B cell (primary cell): ENCODE data around the gene KLF1. TPM values are rescaled to one million over a fixed set of nuclear protein-coding genes. Genes with fewer than 3 reads are reported as not detected.

Experiments used
- ATAC-seq: fragments of 200-7000 bp; cut with Tn5 transposase; one replicate; pipeline ENCODE4 v1.10.0; 2021; ENCODE audit warnings: low read depth, mild to moderate bottlenecking, moderate number of reproducible peaks, moderate library complexity
- CTCF ChIA-PET: fragments of 350-600 bp; sonication (Branson Sonifier 250); formaldehyde crosslinking; loops from one replicate; lab custom pipeline; 2021; ENCODE audit warnings: antibody characterized with exemption, inconsistent platforms; lab: Charles Lee
- POLR2A ChIA-PET: fragments of 350-600 bp; sonication (Branson Sonifier 250); formaldehyde crosslinking; loops from one replicate; lab custom pipeline; 2021; ENCODE audit warnings: antibody characterized with exemption; lab: Charles Lee
- DNase-seq: peaks from one replicate; pipeline ENCODE4 v3.0.0; 2013
- H2AFZ ChIP-seq: 2 replicates; pipeline ENCODE4 v1.6.1; 2012; ENCODE audit warnings: mild to moderate bottlenecking, low read depth, low read length; ENCODE audit not compliant: insufficient read depth, poor library complexity, severe bottlenecking
- H3K27ac ChIP-seq, 2 donors: 1 replicate in 1 of 2; 2 replicates in 1 of 2; pipeline ENCODE4 v1.5.1; 2012 to 2013; ENCODE audit warnings: low read length in 2 of 2, mild to moderate bottlenecking in 2 of 2, moderate library complexity in 1 of 2
- H3K27me3 ChIP-seq, 4 experiments: fragments of 200-600 bp in 1 of 4; sonication (generic) in 1 of 4; replicated peaks in 1 of 4; 1 replicate in 2 of 4; 2 replicates in 2 of 4; pipeline versions ENCODE4 v1.6.1 to v1.7.0; 2013 to 2016; ENCODE audit warnings: low read length in 3 of 4, mild to moderate bottlenecking in 2 of 4, mixed read lengths in 1 of 4, moderate library complexity in 1 of 4; ENCODE audit not compliant: insufficient read depth in 4 of 4, control insufficient read depth in 3 of 4; ENCODE audit errors: control extremely low read depth in 1 of 4
- H3K36me3 ChIP-seq, 2 experiments: replicated peaks in 1 of 2; 1 replicate in 1 of 2; 2 replicates in 1 of 2; pipeline versions ENCODE4 v1.6.1 to v1.7.1; 2013; ENCODE audit warnings: low read length in 1 of 2; ENCODE audit not compliant: insufficient read depth in 2 of 2, control insufficient read depth in 1 of 2; ENCODE audit errors: control extremely low read depth in 1 of 2, extremely low read depth in 1 of 2
- H3K4me1 ChIP-seq, 2 donors: fragments of 200-600 bp in 1 of 2; sonication (generic) in 1 of 2; 1 replicate in 1 of 2; 2 replicates in 1 of 2; pipeline versions ENCODE4 v1.5.1 to v1.6.1; 2013 to 2017; ENCODE audit warnings: low read length in 2 of 2; ENCODE audit not compliant: control insufficient read depth in 2 of 2, insufficient read depth in 2 of 2
- H3K4me2 ChIP-seq: replicated peaks from 2 replicates; pipeline ENCODE3; 2012; ENCODE audit warnings: mild to moderate bottlenecking, low read depth, low read length; ENCODE audit not compliant: poor library complexity, severe bottlenecking
- H3K4me3 ChIP-seq, 5 experiments: fragments of 200-600 bp in 1 of 5; sonication (generic) in 1 of 5; 1 replicate in 3 of 5; 2 replicates in 2 of 5; pipeline versions ENCODE4 v1.5.1 to v1.7.0; 2011 to 2016; ENCODE audit warnings: low read length in 4 of 5, mild to moderate bottlenecking in 4 of 5, low read depth in 2 of 5, control low read depth in 1 of 5, moderate library complexity in 1 of 5; ENCODE audit not compliant: insufficient read depth in 1 of 5; ENCODE audit errors: control extremely low read depth in 1 of 5, extremely low read depth in 1 of 5
- H3K79me2 ChIP-seq: fragments of 200-600 bp; sonication (generic); one replicate; pipeline ENCODE4 v1.6.0; 2016; ENCODE audit warnings: low read length; ENCODE audit not compliant: control insufficient read depth, insufficient read depth
- H3K9ac ChIP-seq: fragments of 200-600 bp; sonication (generic); 2 replicates; pipeline ENCODE4 v1.6.1; 2017; ENCODE audit warnings: mild to moderate bottlenecking, low read length, moderate library complexity
- H3K9me3 ChIP-seq, 3 donors: one replicate each; pipeline versions ENCODE4 v1.6.1 to v1.7.1; 2013; ENCODE audit warnings: low read length in 2 of 3; ENCODE audit not compliant: control insufficient read depth in 2 of 3, insufficient read depth in 1 of 3; ENCODE audit errors: control extremely low read depth in 1 of 3
- H4K20me1 ChIP-seq: 2 replicates; pipeline ENCODE4 v1.6.0; 2012; ENCODE audit warnings: mild to moderate bottlenecking, low read length; ENCODE audit not compliant: insufficient read depth, control insufficient read depth, poor library complexity, severe bottlenecking
- H3K27ac Mint-ChIP-seq: one replicate; pipeline ENCODE4 v1.8.0; 2021; ENCODE audit warnings: mixed read lengths
- H3K27me3 Mint-ChIP-seq: one replicate; pipeline ENCODE4 v1.8.0; 2021; ENCODE audit warnings: mixed read lengths
- H3K4me1 Mint-ChIP-seq: one replicate; pipeline ENCODE4 v1.8.0; 2021; ENCODE audit warnings: mixed read lengths
- H3K4me3 Mint-ChIP-seq: one replicate; pipeline ENCODE4 v1.8.0; 2021; ENCODE audit warnings: mixed read lengths
- H3K9me3 Mint-ChIP-seq: one replicate; pipeline ENCODE4 v1.8.0; 2022; ENCODE audit warnings: mixed read lengths; ENCODE audit not compliant: insufficient read depth
- CTCF ChIP-seq: fragments of 200-600 bp; IDR thresholded peaks from one replicate; pipeline ENCODE4 v1.8.0; 2022; ENCODE audit warnings: antibody characterized with exemption, mild to moderate bottlenecking
- EZH2 ChIP-seq: IDR thresholded peaks from 2 replicates; pipeline ENCODE4 v1.6.1; 2012; ENCODE audit warnings: borderline replicate concordance, low read depth, mild to moderate bottlenecking, moderate library complexity, low read length; ENCODE audit not compliant: insufficient read depth, poor library complexity, severe bottlenecking
- WGBS: methylation state at CpG from one replicate; pipeline ENCODE4 v1.1.5; 2013; ENCODE audit warnings: missing lambda C conversion rate; ENCODE audit not compliant: insufficient coverage; 5-methylcytosine and 5-hydroxymethylcytosine counted together
- intact Hi-C: fragments of 100-400 bp; cut with micrococcal nuclease; formaldehyde crosslinking; loops from one replicate; pipeline ENCODE4 v1.10.0; 2022
- polyA plus RNA-seq: library from polyadenylated mRNA; depleted of rRNA; stranded (reverse); fragments of >200 nt; gene quantifications from 2 replicates; pipeline ENCODE4 v1.2.3, GENCODE V29; 2012
- total RNA-seq, 2 donors: library from RNA; stranded (reverse); fragments of 120-200 nt in 1 of 2; gene quantifications; 1 replicate in 1 of 2; 2 replicates in 1 of 2; pipeline versions ENCODE4 v1.2.3 to v1.2.4, GENCODE V29; 2013 to 2022

Gene KLF1
- total and polyA plus RNA-seq, 2 donors (not counting 1 experiment from before 2014, with no cell fraction given) = not detected

- WGBS = 89% methylated on average over 70 of the region's 70 CpGs
- Mint-ChIP-seq H3K9me3 (peaks cover 4% of the 10 kb centered on the region), H3K4me1 (no peaks in the 10 kb centered on the region), H3K27ac (no peak overlapping the region), H3K27me3 (no peaks in the 10 kb centered on the region), H3K4me3 (peak overlapping the region; percentile 34)
- Histone ChIP-seq H4K20me1 (no peaks in the 10 kb centered on the region), H2AFZ (peak overlapping the region; percentile 22), H3K27me3 (no peaks in the 10 kb centered on the region), H3K4me2 (peak overlapping the region; percentile 52), H3K4me3 (peak overlapping the region in 2 of 5 experiments; percentile 34), H3K9me3 (peaks cover 0 to 19% (median 0%) of the 10 kb centered on the region in 3 donors), H3K36me3 (peaks cover 0 to 23% of the 10 kb centered on the region in 2 experiments), H3K9ac (peak overlapping the region; percentile 7), H3K4me1 (no peaks in the 10 kb centered on the region), H3K79me2 (peaks cover 4% of the 10 kb centered on the region), H3K27ac (no peak overlapping the region)
- DNase-seq = peak; percentile 69
- TF ChIP-seq EZH2 = no peak
- no peak for TF ChIP-seq CTCF
- ChIA-PET POLR2A (interaction anchor here (0.6 to 0.7 kb wide), 2 partner anchors 53 to 1264 kb away, joined by 3 read pairs; no protein-coding TSS in a partner anchor), CTCF (interaction anchor here (0.5 to 1.0 kb wide), 5 partner anchors 11 to 1674 kb away, joined by 3 to 4 read pairs (median 3); partner anchors contain the start of gene DHPS)
- ATAC-seq = peak; percentile 72
- intact Hi-C loops = no loop called here
These were observed 13.8 kb downstream of the KLF1 start for GRCh38 chr19:12872941-12873890.
